Ovary (tissue), 3 donors: ENCODE data around the gene ANKRD23.

Experiments used
- CTCF ChIP-seq, 3 donors: fragments of 450-650 bp in 2 of 3; fragments of 200-600 bp in 1 of 3; IDR thresholded peaks; one replicate each; pipeline versions ENCODE4 v1.5.1 to v1.8.0; 2016 to 2022; ENCODE audit warnings: antibody characterized with exemption in 3 of 3, mild to moderate bottlenecking in 1 of 3
- EP300 ChIP-seq: sonication (generic); formaldehyde crosslinking; IDR thresholded peaks from one replicate; pipeline ENCODE4 v1.6.1; 2017; ENCODE audit warnings: antibody characterized with exemption
- POLR2A ChIP-seq: fragments of 450-650 bp; IDR thresholded peaks from one replicate; pipeline ENCODE4 v1.6.1; 2017; ENCODE audit warnings: antibody characterized with exemption, mild to moderate bottlenecking, moderate library complexity
- donor health status: DM: no; HTN: no; CAD: no.

- TF ChIP-seq CTCF (IDR thresholded peaks at IDR 0.05) = no peak
- TF ChIP-seq EP300 = no peak
- no peak for TF ChIP-seq POLR2A
Measured at GRCh38 chr2:96848264-96848663, 4.4 kb upstream of the ANKRD23 start.
